ENCODE data around the gene ANKRD12.

DNA sequence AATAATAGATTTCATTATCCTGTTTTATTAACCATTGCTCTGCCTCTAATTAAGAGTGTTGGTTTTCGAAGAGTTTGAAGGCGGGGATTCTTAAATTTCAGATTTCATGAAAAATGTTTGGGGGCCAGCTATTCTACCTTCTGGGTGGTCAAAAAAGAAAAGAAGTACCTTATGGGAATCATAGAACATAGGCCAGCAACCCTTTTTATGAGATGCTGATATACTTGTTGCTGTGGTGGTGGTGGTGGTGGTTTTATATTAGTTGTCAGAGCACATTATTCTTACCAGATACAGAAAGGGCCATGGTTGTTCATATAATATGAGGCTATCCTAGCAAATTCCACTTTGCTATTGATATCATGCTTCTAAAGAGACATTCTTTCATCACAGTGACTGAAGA is 4.4 kb downstream of the ANKRD12 start:
- TF ChIP-seq SP1 (IDR thresholded peaks at IDR 0.05; ENCODE audit: low read depth, low read length) (no peak), EP300 (IDR thresholded peaks at IDR 0.05; ENCODE audit: borderline replicate concordance in 1 of 2, control insufficient read depth in 1 of 2, low read depth in 2 of 2, low read length in 2 of 2) (no peak), POLR2A (IDR thresholded peaks at IDR 0.05; ENCODE audit: low read depth, low read length) (no peak), POLR2AphosphoS5 (IDR thresholded peaks at IDR 0.05; ENCODE audit: low read length) (no peak), SREBF1 (IDR thresholded peaks at IDR 0.05; ENCODE audit: low read length) (no peak), YY1 (IDR thresholded peaks at IDR 0.05; ENCODE audit: low read depth, low read length) (no peak), TAF1 (IDR thresholded peaks at IDR 0.05; ENCODE audit: borderline replicate concordance, low read depth, low read length) (no peak), CEBPB (IDR thresholded peaks at IDR 0.05; ENCODE audit: borderline replicate concordance in 1 of 2, low read depth in 2 of 2, low read length in 2 of 2) (no peak)
- TF ChIP-seq, protein P1, sequence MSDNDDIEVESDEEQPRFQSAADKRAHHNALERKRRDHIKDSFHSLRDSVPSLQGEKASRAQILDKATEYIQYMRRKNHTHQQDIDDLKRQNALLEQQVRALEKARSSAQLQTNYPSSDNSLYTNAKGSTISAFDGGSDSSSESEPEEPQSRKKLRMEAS (IDR thresholded peaks at IDR 0.05; ENCODE audit: low read depth, low read length), result no peak
- TF ChIP-seq, protein P2, sequence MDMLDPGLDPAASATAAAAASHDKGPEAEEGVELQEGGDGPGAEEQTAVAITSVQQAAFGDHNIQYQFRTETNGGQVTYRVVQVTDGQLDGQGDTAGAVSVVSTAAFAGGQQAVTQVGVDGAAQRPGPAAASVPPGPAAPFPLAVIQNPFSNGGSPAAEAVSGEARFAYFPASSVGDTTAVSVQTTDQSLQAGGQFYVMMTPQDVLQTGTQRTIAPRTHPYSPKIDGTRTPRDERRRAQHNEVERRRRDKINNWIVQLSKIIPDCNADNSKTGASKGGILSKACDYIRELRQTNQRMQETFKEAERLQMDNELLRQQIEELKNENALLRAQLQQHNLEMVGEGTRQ (IDR thresholded peaks at IDR 0.05; ENCODE audit: borderline replicate concordance, low read depth, low read length), result no peak
- TF ChIP-seq, protein P3, sequence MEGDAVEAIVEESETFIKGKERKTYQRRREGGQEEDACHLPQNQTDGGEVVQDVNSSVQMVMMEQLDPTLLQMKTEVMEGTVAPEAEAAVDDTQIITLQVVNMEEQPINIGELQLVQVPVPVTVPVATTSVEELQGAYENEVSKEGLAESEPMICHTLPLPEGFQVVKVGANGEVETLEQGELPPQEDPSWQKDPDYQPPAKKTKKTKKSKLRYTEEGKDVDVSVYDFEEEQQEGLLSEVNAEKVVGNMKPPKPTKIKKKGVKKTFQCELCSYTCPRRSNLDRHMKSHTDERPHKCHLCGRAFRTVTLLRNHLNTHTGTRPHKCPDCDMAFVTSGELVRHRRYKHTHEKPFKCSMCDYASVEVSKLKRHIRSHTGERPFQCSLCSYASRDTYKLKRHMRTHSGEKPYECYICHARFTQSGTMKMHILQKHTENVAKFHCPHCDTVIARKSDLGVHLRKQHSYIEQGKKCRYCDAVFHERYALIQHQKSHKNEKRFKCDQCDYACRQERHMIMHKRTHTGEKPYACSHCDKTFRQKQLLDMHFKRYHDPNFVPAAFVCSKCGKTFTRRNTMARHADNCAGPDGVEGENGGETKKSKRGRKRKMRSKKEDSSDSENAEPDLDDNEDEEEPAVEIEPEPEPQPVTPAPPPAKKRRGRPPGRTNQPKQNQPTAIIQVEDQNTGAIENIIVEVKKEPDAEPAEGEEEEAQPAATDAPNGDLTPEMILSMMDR (IDR thresholded peaks at IDR 0.05 in 2 of 3, conservative IDR thresholded peaks at IDR 0.05 in 1 of 3; ENCODE audit: control insufficient read depth in 2 of 3, extremely low read depth in 1 of 3, insufficient read depth in 1 of 3, low read depth in 3 of 3, low read length in 3 of 3), result no peak
- TF ChIP-seq, protein P4, sequence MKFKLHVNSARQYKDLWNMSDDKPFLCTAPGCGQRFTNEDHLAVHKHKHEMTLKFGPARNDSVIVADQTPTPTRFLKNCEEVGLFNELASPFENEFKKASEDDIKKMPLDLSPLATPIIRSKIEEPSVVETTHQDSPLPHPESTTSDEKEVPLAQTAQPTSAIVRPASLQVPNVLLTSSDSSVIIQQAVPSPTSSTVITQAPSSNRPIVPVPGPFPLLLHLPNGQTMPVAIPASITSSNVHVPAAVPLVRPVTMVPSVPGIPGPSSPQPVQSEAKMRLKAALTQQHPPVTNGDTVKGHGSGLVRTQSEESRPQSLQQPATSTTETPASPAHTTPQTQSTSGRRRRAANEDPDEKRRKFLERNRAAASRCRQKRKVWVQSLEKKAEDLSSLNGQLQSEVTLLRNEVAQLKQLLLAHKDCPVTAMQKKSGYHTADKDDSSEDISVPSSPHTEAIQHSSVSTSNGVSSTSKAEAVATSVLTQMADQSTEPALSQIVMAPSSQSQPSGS (IDR thresholded peaks at IDR 0.05; ENCODE audit: low read length), result no peak
- TF ChIP-seq, protein P5, sequence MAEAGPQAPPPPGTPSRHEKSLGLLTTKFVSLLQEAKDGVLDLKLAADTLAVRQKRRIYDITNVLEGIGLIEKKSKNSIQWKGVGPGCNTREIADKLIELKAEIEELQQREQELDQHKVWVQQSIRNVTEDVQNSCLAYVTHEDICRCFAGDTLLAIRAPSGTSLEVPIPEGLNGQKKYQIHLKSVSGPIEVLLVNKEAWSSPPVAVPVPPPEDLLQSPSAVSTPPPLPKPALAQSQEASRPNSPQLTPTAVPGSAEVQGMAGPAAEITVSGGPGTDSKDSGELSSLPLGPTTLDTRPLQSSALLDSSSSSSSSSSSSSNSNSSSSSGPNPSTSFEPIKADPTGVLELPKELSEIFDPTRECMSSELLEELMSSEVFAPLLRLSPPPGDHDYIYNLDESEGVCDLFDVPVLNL (IDR thresholded peaks at IDR 0.05; ENCODE audit: low read depth, low read length), result no peak

Measured in GM12878 (cell line).